Right lobe of liver (tissue), 4 donors: ENCODE results near the gene ACACA.

ENCODE experiments used
- CTCF ChIP-seq, 4 donors: fragments of 200-600 bp in 3 of 4; fragments of 450-650 bp in 1 of 4; IDR thresholded peaks; one replicate each; pipeline versions ENCODE4 v1.5.1 to v1.8.0; 2016 to 2022; ENCODE audit warnings: antibody characterized with exemption in 4 of 4, mild to moderate bottlenecking in 2 of 4
- POLR2A ChIP-seq: fragments of 450-650 bp; IDR thresholded peaks from one replicate; pipeline ENCODE4 v1.6.1; 2017; ENCODE audit warnings: antibody characterized with exemption, mild to moderate bottlenecking
- donor health status: DM: no; HTN: no; CAD: no.
- donor health status: DM: no; HTN: no; CAD: no.
- donor health status: DM: no; HTN: yes; CAD: no.

- TF ChIP-seq CTCF (IDR thresholded peaks at IDR 0.05) (peak in 1 of 4 donors; percentile 10), POLR2A (no peak)
These were observed 216.1 kb downstream of the ACACA start for GRCh38 chr17:37190493-37190892.
